ENCODE data around the gene PDZK1IP1.
"Not testable (repeated sequence)": the region's sequence is repeated elsewhere in the genome, so short reads cannot be mapped to it uniquely, and the experiment has no call there.

The PDZK1IP1 gene

DNA sequence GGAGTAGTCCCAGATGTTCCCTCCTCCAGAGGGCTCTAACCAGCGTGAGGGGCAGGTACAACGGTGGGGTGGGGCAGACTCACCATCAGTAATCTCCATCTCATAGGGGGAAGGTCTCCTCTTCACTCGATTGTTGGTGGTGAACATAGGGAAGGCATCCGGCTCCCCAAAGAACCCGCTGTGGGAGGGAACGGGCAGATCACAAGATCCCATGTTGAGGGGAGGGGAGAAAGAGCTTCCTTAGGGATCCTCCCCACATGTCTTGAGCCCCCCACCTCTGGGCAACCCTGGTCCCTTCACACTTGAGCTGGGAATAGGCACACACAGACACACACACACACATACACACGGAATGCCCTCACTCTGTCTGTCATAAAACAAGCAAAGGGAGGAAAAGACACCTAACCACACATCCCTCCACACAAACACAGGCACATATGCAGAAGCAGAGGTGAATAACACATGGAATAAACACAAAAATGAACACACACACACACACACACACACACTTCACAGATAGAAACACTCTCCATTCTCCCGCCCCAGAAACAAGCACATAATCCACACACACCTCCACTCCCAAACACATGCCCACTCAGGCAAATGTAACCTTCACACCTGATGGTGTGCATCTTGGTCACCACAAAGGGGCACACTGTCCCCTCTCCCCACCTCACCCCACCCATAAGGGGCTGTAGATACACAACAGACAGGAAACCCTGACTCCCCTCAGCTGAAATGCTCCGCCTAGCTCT lies 34.3 kb upstream of the PDZK1IP1 start:
- in situ Hi-C loops (cut with MboI; ENCODE audit: low sequenced_read_pairs) = no loop called here

DNA sequence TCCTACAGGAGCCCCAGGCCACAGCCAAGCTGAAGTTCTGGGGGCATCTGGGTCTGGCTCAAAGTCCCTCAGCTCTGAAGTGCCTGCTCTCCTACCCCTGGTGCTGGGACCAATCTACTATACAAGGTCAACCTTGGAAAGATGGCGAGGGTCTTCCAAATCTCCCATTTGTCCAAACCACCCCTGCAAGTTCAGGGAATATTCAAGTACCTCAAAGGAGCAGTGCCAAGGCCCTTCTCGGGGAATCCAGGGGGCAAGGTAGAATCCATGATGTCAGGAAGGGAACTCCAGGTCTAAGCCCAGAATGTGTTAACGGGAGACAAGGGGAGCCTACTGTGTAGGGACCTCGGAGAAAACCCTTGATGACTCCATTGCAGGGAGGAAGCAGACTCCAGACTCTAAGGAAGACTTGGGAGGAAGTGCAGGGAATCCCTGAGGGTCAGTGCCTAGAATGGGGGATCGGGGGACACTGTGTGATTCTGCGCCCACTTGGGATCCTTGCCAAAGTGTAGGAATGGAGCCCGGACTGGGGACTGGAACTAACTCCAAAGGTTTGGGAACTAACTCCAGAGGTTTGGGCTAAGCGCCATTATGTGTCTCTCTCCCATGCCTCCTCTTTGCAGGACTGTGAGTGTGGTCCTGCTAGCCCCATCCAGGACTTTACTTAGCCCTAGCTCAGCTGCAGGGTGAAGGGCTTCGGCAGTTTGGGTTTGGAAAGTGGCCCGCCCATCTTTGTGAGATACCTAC lies 33.5 kb upstream of the PDZK1IP1 start:
- in situ Hi-C loops (cut with MboI; ENCODE audit: low sequenced_read_pairs) = no loop called here

DNA sequence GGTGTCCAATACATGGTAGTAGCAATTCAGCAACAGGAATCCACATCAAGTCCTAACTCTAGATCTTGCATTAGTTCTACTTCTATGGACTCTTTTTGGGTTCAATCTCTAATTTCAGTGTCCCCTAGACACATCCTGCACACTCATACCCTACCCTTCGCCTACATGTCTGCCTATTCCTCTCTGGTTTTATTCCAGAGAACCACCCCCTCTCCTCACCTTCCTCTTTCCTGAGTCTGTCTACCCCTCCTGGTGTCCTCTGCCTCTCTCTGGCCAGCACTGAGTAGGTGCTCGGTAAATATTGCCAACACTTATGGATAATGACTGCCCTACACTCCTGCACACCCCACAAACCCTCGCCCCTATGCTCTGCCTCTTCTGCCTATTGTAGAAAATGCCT lies 32.6 kb upstream of the PDZK1IP1 start:
- in situ Hi-C loops (cut with MboI; ENCODE audit: low sequenced_read_pairs) = no loop called here

DNA sequence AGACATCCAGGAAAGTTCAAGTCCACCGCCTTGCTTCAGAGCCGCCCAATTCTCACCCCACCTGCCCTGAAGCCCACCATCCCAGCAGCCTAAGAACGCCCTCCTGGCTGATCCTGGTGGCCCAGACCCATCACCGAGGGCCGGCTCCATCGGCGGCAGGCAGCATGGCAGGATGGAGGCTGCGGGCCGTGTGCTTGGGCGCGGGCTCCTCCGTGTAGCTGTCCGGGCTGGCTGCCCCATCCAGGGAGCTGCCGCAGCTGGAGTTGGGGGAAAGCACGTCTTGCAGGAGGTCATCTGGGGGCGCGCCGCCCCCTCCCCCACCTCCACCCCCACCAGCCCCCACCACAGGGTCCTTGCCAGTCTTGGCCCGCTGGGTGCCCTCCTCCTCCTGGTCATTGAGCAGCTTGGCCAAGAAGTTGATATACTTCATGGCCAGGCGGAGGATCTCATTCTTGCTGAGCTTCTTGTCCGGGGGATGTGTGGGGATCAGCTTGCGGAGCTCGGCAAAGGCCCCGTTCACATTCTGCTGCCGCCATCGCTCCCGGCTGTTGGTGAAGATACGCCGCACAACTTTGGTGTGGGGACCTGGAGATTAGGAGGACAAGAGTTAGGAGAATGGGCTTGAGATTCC lies 29.9 kb upstream of the PDZK1IP1 start:
- in situ Hi-C loops (cut with MboI; ENCODE audit: low sequenced_read_pairs) = no loop called here

DNA sequence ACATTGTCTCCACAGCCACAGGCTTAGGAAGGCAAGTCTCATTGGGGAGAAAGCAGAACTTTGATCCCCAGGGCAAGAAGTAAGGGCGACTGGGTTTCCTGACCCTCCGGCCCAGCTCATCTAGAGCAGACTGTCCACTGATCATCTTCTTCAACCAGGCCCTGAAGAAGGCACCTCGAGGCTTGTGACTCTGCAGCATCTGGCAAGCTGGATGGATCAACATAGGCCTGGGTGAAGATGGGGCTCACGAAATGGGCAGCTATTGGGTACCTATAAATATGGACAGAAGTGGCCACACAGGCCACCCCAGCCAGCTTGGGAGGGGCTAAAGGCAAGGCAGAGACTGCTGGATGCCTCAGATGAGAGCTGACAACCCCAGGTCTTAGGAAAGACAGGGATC lies 29.2 kb upstream of the PDZK1IP1 start:
- in situ Hi-C loops (cut with MboI; ENCODE audit: low sequenced_read_pairs) = no loop called here

DNA sequence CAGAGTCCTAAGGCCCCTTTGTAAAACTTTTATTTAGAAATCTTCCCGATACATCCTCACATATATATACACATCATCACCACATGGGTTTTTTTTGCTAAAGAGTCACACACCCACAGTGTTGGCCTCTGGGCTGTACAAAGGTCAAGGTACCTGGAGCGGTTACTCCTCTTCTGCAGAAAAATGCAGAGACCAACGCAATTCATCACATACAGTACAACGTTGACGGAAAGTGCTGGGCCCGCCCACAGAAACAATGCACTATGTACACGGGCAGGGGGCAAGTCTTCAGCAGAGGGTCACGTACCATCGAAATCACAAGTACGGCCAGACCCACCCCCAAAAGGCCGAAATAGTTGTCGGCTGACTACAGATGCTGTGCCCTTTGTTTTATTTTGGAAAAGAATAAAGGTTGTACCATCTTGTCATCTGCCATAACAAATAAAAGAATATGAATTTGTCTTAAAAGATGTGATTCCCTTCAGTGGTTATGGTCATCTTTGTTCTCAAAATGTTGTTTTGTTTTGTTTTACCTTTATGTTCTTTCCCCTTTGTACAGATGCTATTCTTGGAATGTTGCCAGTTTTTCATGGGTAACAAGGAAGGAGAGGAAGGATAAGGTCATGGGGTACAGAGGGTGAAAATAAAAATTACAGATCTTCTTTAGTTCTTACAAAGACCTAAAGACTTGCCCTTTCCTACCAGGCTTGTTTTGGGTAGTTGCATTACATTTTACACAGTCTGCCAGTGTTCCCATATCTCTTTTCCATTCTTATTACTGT lies 26.6 kb upstream of the PDZK1IP1 start:
- in situ Hi-C loops (cut with MboI; ENCODE audit: low sequenced_read_pairs) = no loop called here

DNA sequence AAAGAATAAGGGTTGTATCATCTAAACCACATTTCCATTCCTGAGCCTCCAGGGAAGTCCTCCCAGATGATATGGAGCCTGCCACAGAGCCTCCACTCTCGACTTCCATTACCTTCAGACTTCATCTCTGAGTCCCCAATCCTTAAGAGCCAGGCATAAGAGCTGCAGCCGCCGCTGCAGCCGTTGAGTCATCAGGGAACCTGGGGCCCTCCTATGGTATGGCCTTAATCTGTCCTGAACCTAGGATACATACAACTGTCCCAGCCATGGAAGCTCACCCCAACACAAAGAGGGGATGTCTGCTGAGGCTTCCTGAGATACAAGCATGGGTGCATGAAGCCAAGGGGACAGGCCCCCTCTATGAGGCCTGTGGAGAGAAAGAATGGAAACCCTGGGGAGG lies 25.9 kb upstream of the PDZK1IP1 start:
- in situ Hi-C loops (cut with MboI; ENCODE audit: low sequenced_read_pairs) = no loop called here

DNA sequence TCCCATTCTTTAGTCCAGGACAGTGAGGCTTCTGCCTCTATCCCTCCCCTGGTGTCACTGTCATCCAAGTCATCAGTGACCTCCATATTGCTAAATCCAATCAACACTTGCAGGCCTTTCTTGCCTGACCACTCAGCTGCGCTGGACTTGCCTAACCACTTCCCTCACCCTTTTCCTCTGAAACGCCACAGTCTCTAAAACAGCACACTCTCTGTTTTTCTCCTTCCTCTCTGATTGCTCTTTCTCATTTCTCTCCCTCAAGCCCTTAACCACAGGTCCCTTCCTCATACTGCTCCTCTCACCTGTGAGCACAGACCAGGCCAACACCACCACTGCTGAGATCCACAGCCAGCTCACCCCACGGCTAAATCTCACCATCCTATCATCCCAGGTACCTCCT lies 24.7 kb upstream of the PDZK1IP1 start:
- in situ Hi-C loops (cut with MboI; ENCODE audit: low sequenced_read_pairs) = no loop called here

DNA sequence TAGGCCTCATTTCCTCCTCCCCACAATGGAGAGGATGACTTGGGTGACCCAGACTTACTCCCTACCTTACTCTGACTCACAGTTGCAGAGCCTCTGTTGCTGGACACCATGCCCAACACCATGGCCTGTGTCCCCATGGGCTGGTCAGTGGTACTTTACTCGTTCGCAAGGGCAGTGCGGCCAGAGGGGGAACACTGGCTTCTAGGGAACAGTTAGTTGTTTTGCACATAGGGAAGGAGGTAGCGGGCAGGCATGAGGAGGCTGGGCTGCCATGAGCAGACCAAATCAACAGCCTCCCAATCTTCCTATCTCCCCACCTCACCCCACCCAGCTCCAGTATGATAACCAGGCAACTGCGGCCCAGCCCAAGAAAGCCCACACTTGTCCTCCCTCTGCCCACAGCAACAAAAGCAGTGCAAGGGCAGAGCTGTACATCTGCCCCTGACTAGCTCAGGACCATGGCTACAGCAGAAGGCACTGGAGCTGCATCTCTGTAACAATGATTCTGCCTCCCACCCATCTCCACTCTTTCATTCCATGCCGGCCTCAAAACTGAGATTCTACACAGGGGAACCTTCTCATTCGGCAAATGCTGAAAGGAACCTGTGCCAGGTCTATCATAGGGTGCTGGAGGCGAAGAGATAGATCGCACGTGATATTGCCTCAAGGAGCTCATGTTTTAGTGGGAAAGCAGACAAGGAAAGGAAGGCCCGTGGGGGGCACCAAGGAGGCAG lies 23.6 kb upstream of the PDZK1IP1 start:
- in situ Hi-C loops (cut with MboI; ENCODE audit: low sequenced_read_pairs) = no loop called here

DNA sequence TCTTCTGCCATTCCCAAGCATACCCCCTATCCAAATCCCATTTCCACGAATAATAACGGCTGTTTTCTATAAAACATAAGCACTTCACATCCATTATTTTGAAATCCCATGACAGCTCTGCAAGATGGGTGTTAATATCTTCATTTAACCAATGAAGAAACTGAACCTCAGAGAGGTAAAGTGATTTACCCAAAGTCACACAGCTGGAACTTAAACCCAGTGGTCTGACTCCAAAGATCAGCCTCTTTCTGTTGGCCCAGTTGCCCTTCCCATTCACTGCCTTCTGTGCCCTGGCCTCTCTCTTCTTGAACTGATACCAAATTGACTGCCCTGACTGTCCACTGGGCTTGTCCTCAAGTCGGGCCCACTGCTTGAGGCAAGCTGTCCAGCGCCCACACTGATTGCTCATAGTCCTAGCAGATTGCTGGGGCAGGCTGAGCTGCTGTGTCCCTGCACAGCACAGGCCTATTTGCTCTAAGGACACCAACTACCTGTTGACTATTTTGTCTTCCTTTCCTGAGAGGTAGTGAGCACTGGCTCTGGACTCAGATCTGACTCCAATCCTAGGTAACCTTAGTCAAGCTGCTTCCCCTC lies 22.9 kb upstream of the PDZK1IP1 start:
- in situ Hi-C loops (cut with MboI; ENCODE audit: low sequenced_read_pairs) = no loop called here

DNA sequence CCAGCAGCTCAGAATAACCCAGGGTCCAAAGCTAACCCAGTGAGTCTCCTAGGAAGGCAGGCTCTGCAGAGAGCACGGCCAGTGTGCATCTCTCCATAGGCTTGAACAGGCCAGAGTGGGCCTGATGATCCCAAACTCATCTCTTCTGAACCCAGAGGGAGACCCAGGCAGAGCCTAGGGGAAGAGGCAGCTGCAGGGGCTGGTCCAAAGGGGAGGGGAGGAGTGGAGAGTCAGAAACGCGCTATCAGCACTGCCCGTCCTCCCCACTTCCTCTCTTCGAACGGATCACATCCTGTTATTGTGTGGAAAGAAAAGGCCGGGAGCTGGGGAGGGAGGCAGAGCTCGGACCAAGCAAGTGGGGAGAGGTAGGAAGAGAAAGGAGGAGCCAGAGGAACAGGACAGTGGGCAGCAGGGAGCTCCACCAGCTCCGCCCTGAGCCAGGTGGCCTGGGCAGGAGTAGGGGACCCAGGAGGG lies 22.0 kb upstream of the PDZK1IP1 start:
- in situ Hi-C loops (cut with MboI; ENCODE audit: low sequenced_read_pairs) = no loop called here

DNA sequence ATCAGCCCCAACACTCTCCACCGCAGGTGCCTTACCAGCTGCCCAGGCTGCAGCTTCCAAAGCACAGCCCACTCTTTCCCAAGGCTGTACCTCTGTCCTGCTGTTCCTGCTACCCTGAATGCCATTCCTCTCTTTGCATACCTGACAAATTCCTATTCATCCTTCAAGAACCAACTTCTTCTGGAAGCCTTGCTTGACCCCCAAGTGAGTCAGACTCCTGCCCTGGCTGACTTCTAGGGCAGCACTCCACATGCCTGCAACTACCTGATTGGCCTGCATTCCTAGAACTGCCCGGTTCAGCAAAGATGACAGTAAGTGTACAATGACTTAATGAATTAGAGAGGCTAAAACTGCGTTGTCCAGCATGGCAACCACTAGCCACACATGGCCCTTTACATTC lies 20.8 kb upstream of the PDZK1IP1 start:
- in situ Hi-C loops (cut with MboI; ENCODE audit: low sequenced_read_pairs) = no loop called here

DNA sequence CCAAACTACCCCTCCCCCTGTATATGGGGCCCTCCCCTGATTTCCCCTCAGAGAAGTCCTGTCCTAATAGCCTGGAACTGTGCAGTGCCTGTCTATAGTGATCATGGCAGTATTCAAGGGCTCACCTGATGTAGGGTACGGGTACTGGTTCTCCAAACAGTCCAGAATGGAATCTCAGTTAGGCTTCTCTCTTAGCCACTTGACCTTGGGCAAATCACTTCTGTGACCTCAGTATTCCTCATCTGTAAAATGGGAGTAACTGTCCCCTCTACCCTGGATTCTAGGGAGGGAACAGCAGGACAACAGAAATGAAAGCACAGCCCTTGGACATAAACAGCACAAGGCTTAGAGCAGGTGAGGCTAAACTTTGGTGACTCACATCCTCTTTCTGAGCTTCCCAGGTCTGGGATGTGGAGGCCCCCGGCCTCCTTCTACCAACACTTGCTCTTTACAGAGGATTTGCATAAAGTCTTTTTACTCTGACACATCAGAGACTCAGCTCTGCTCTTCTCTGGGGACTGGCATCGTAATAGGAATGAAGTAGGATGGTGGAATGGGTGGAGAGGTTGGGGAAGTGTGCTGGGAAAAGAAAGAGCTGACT lies 20.0 kb upstream of the PDZK1IP1 start:
- in situ Hi-C loops (cut with MboI; ENCODE audit: low sequenced_read_pairs) = no loop called here

DNA sequence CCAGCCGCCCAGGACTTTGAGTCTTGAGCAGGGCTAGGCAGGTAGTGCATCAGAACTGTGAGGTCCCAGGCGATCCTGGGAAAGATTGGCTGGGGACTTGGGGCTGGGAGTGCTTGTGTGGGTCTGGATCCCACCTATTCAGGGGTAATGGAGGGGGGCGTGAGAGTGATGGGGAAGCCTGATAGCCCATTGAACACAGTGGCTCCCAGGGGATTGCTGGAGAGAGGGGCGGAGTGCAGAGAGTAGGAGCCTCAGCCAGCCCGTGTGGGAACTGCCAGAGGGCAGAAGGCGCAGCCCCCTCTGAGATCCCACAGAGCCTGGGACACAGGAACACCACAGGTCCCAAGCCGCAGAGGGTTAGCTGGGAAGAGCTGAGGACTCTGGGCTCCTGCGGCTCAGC lies 19.3 kb upstream of the PDZK1IP1 start:
- in situ Hi-C loops (cut with MboI; ENCODE audit: low sequenced_read_pairs) = no loop called here

DNA sequence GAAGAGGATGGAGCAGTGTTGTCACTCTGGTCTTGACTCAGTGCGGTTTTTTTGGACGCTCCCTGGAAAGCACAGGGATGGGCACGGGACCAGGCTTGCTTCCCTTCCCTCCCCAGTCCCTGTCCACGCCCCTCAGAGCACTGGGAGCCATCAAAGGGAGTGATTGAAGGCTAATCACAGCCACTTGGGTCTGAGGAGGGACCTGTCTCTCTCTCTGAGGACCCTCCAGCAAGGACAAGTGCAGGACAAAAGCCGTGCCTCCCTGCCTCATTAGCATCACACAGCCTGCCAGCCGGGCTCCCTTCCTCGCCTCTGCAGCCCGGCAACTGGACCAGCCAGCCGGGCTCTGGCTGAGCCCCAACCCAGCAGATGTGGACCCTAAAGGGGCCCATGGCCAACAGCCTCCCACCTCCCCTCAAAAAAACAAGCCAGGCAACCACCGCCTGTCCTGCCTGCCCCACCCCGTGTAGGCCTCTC lies 18.6 kb upstream of the PDZK1IP1 start:
- in situ Hi-C loops (cut with MboI; ENCODE audit: low sequenced_read_pairs) = no loop called here

DNA sequence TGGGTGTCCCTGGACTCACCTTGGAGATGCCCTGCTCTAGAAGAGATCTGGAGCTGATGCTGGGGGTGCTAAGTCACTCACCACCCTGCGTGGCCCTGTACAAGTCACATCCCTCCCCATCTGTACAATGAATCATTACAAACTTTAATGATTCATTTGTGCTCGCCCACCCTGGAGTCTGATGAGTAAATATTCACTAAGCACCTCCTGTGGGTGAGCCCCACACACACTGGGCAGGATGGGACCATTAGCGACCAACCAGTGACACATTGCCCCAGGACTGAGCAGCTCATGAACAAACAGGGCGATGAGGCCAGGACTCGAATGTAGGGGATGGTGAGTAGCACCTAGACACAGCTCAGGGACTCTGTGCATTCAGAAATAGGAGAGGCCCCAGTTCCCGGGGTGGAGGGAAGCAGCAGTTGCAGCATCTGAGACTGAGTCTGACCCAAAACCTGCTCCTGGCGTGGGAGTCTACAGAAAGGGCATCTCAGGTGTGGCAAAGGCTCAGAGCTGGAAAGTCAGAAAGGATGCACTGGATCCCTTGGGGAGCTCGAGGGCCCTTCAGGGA lies 18.1 kb upstream of the PDZK1IP1 start:
- in situ Hi-C loops (cut with MboI; ENCODE audit: low sequenced_read_pairs) = no loop called here

DNA sequence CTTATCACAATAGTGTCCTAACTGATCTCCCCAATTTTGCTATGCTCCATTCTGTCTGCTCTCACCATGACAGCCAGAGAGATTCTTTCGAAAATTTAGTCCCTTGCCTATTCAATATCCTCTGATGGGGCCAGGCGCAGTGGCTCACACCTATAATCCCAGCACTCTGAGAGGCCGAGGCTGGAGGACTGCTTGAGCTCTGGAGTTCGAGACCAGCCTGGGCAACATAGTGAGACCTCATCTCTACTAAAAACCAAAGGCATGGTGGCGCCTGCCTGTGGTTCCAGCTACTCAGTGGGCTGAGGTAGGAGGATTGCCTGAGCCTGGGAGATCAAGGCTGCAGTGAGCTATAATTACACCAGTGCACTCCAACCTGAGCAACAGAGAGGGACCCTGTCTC lies 16.1 kb upstream of the PDZK1IP1 start:
- in situ Hi-C loops (cut with MboI; ENCODE audit: low sequenced_read_pairs) = no loop called here

DNA sequence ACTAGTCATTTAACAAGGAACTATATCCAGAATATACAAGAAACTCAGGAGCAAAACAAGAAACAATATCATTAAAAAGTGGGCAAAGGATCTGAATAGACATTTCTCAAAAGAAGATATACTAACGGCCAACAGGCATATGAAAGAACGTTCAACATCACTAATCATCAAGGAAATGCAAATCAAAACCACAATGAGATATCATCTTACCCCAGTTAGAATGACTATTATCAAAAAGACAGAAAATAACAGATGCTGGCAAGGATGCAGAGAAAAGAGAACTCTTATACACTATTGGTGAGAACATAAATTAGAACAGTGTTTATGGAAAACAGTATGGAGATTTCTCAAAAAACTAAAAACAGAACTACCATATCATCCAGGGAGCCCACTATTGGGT lies 13.7 kb upstream of the PDZK1IP1 start:
- in situ Hi-C loops (cut with MboI; ENCODE audit: low sequenced_read_pairs) = not testable (repeated sequence)

DNA sequence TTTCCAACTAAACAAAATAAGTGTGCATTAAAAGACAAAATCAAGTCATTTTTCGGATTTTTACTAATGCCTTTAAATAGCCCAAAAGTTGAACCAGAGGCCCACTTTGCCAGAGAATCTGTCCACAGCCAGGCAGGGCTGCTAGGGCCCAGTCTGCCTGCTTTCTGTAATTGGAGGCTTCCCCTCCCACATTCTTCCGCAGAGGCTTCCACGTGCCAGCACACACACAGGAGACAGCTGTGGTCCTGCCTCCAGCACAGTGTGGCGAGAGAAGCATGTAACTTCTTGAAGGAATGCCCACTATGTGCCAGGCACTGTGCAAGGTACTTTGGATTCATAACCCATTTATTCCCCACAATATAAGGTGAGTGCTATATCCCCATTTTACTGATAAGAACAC lies 11.3 kb upstream of the PDZK1IP1 start:
- in situ Hi-C loops (cut with MboI; ENCODE audit: low sequenced_read_pairs) = no loop called here
